ENCODE measurements around the gene TM9SF1. TPM values are rescaled to one million over a fixed set of nuclear protein-coding genes. Genes with fewer than 3 reads are reported as not detected.
A peak's percentile ranks its signal among the peaks of the same experiment; 100 is the strongest.

Gene TM9SF1
- total and polyA plus RNA-seq, 2 of the 13 experiments (the other 11 are each of a cell fraction or from before 2014, with no cell fraction given) = 83.2 to 110 TPM

DNA sequence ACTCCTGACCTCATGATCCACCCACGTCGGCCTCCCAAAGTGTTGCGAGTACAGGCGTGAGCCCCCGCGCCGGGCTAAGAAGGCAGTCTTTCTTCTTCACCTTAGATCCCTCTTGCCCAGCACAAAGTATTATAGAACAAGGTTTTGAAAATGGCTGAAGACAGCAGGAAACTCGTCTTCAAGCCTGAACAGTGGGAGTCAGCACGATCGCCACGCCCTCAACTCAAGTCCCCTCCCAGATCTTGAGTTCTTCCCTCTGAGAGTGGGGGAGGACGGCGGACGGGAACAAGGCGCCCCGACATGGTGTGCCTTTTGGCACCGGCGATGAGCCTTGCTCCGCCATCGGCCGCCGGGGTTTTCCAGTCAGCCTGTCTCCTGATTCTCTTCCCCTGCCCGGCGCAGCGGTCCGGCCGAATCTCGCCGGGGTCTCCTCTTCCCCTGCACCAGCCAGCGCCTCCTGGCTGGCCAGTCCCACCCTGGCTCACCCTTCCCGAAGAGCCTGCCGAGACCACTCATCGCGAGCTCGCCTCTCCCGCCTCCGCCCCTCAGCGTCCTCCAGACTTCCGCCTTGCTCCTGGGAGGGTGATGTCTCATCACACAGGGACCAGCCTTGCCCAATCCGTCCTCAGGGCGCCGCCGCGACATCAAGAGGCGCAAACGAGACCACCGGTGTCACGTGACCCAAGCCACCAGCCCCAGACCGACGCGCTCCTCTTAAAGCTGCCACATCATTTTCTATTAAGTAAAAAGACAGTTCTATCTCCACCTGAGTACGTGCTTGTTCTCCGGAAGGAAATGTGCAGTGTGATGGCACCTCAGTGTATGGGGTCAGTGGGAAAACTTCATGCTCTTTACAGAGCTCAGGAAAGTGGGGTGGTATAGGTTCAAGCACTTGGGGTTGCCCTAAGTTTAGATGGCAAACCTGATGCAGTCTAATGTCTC is 18.0 kb upstream of the TM9SF1 start, which contains the start of gene CHMP4A (continued):
- TF ChIP-seq, protein P1, sequence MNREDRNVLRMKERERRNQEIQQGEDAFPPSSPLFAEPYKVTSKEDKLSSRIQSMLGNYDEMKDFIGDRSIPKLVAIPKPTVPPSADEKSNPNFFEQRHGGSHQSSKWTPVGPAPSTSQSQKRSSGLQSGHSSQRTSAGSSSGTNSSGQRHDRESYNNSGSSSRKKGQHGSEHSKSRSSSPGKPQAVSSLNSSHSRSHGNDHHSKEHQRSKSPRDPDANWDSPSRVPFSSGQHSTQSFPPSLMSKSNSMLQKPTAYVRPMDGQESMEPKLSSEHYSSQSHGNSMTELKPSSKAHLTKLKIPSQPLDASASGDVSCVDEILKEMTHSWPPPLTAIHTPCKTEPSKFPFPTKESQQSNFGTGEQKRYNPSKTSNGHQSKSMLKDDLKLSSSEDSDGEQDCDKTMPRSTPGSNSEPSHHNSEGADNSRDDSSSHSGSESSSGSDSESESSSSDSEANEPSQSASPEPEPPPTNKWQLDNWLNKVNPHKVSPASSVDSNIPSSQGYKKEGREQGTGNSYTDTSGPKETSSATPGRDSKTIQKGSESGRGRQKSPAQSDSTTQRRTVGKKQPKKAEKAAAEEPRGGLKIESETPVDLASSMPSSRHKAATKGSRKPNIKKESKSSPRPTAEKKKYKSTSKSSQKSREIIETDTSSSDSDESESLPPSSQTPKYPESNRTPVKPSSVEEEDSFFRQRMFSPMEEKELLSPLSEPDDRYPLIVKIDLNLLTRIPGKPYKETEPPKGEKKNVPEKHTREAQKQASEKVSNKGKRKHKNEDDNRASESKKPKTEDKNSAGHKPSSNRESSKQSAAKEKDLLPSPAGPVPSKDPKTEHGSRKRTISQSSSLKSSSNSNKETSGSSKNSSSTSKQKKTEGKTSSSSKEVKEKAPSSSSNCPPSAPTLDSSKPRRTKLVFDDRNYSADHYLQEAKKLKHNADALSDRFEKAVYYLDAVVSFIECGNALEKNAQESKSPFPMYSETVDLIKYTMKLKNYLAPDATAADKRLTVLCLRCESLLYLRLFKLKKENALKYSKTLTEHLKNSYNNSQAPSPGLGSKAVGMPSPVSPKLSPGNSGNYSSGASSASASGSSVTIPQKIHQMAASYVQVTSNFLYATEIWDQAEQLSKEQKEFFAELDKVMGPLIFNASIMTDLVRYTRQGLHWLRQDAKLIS (CRISPR knock-in tag; IDR thresholded peaks at IDR 0.05) = peak; percentile 84
- TF ChIP-seq ZNF607 (CRISPR knock-in tag; IDR thresholded peaks at IDR 0.05; ENCODE audit: borderline replicate concordance) (peak; percentile 95), ZNF234 (CRISPR knock-in tag; conservative IDR thresholded peaks at IDR 0.05) (no peak), KLF6 (CRISPR knock-in tag; IDR thresholded peaks at IDR 0.05) (peak; percentile 99), ZNF572 (CRISPR knock-in tag; IDR thresholded peaks at IDR 0.05) (peak; percentile 76), PHF5A (CRISPR knock-in tag; IDR thresholded peaks at IDR 0.05; ENCODE audit: low read depth, unreplicated experiment) (peak; percentile 95), NPAS2 (CRISPR knock-in tag; IDR thresholded peaks at IDR 0.05; ENCODE audit: borderline replicate concordance) (no peak), NR3C1 (CRISPR knock-in tag; IDR thresholded peaks at IDR 0.05) (no peak), HOXA9 (CRISPR knock-in tag; IDR thresholded peaks at IDR 0.05; ENCODE audit: borderline replicate concordance) (no peak), MED8 (CRISPR knock-in tag; IDR thresholded peaks at IDR 0.05; ENCODE audit: insufficient replicate concordance) (peak; percentile 88), JUNB (CRISPR knock-in tag; IDR thresholded peaks at IDR 0.05; ENCODE audit: borderline replicate concordance) (no peak), KDM4B (CRISPR knock-in tag; IDR thresholded peaks at IDR 0.05) (peak; percentile 99), ATF1 (CRISPR knock-in tag; IDR thresholded peaks at IDR 0.05) (no peak), ZNF329 (CRISPR knock-in tag; IDR thresholded peaks at IDR 0.05; ENCODE audit: low read depth) (no peak; the same call in none of the 2 replicates), ZNF737 (CRISPR knock-in tag; IDR thresholded peaks at IDR 0.05; ENCODE audit: borderline replicate concordance) (no peak), ARNT (IDR thresholded peaks at IDR 0.05) (no peak), ZNF446 (CRISPR knock-in tag; IDR thresholded peaks at IDR 0.05) (peak; percentile 66; the same call in 1 of the 2 replicates), MXI1 (IDR thresholded peaks at IDR 0.05; ENCODE audit: borderline replicate concordance, low read depth, low read length) (peak; percentile 95; the same call in 2 of the 3 replicates), SMARCE1 (IDR thresholded peaks at IDR 0.05; ENCODE audit: borderline replicate concordance) (no peak), SMC3 (IDR thresholded peaks at IDR 0.05; ENCODE audit: low read length) (peak; percentile 4; the same call in 1 of the 2 replicates), ARNT2 (CRISPR knock-in tag; IDR thresholded peaks at IDR 0.05; ENCODE audit: low read depth) (peak; percentile 99)
- TF ChIP-seq, protein P2, sequence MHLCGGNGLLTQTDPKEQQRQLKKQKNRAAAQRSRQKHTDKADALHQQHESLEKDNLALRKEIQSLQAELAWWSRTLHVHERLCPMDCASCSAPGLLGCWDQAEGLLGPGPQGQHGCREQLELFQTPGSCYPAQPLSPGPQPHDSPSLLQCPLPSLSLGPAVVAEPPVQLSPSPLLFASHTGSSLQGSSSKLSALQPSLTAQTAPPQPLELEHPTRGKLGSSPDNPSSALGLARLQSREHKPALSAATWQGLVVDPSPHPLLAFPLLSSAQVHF (CRISPR knock-in tag; IDR thresholded peaks at IDR 0.05) = no peak
- TF ChIP-seq, protein P3, sequence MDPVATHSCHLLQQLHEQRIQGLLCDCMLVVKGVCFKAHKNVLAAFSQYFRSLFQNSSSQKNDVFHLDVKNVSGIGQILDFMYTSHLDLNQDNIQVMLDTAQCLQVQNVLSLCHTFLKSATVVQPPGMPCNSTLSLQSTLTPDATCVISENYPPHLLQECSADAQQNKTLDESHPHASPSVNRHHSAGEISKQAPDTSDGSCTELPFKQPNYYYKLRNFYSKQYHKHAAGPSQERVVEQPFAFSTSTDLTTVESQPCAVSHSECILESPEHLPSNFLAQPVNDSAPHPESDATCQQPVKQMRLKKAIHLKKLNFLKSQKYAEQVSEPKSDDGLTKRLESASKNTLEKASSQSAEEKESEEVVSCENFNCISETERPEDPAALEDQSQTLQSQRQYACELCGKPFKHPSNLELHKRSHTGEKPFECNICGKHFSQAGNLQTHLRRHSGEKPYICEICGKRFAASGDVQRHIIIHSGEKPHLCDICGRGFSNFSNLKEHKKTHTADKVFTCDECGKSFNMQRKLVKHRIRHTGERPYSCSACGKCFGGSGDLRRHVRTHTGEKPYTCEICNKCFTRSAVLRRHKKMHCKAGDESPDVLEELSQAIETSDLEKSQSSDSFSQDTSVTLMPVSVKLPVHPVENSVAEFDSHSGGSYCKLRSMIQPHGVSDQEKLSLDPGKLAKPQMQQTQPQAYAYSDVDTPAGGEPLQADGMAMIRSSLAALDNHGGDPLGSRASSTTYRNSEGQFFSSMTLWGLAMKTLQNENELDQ (CRISPR knock-in tag; IDR thresholded peaks at IDR 0.05; ENCODE audit: borderline replicate concordance) = peak; percentile 34; the same call in 1 of the 2 replicates
